GM23338 (cell line): ENCODE results near the gene SIVA1. TPM values are rescaled to one million over a fixed set of nuclear protein-coding genes. Genes with fewer than 3 reads are reported as not detected.

Experiments
- ATAC-seq: fragments of 200-7000 bp; cut with Tn5 transposase; 3 replicates; pipeline ENCODE4 v1.9.1; 2020
- DNase-seq: peaks from one replicate; pipeline ENCODE4 v3.0.0-alpha.2; 2015; ENCODE audit warnings: low spot score
- H2AFZ ChIP-seq: fragments of 200-600 bp; sonication (generic); 2 replicates; pipeline ENCODE4 v1.8.0; 2016; ENCODE audit warnings: antibody characterized with exemption, mild to moderate bottlenecking, moderate library complexity
- H3F3A ChIP-seq: fragments of 200-600 bp; sonication (generic); replicated peaks from 2 replicates; pipeline ENCODE4 v1.8.0; 2017; ENCODE audit warnings: antibody characterized with exemption, mixed run types, low read depth
- H3K27ac ChIP-seq: fragments of 200-600 bp; sonication (generic); 2 replicates; pipeline ENCODE4 v1.6.1; 2016; ENCODE audit warnings: low read depth
- H3K27me3 ChIP-seq: fragments of 200-600 bp; sonication (generic); 2 replicates; pipeline ENCODE4 v1.8.0; 2016; ENCODE audit warnings: mild to moderate bottlenecking, mixed run types, moderate library complexity; ENCODE audit not compliant: insufficient read depth
- H3K36me3 ChIP-seq: fragments of 200-600 bp; sonication (generic); 2 replicates; pipeline ENCODE4 v1.8.0; 2016; ENCODE audit warnings: mild to moderate bottlenecking; ENCODE audit not compliant: insufficient read depth
- H3K4me1 ChIP-seq: fragments of 200-600 bp; sonication (generic); 2 replicates; pipeline ENCODE4 v1.8.0; 2016; ENCODE audit warnings: mild to moderate bottlenecking, moderate library complexity; ENCODE audit not compliant: insufficient read depth
- H3K4me2 ChIP-seq: fragments of 200-600 bp; sonication (generic); 2 replicates; pipeline ENCODE4 v1.7.1; 2017; ENCODE audit warnings: mixed run types
- H3K4me3 ChIP-seq: fragments of 200-600 bp; sonication (generic); 2 replicates; pipeline ENCODE4 v1.6.1; 2016; ENCODE audit warnings: mixed run types
- H3K79me2 ChIP-seq: fragments of 200-600 bp; sonication (generic); replicated peaks from 2 replicates; pipeline ENCODE4 v1.8.0; 2017; ENCODE audit warnings: mild to moderate bottlenecking; ENCODE audit not compliant: insufficient read depth
- H3K9me2 ChIP-seq: fragments of 200-600 bp; sonication (generic); 2 replicates; pipeline ENCODE4 v1.8.0; 2017; ENCODE audit not compliant: insufficient read depth
- H4K20me1 ChIP-seq: fragments of 200-600 bp; sonication (generic); replicated peaks from 2 replicates; pipeline ENCODE4 v1.8.0; 2017; ENCODE audit warnings: mild to moderate bottlenecking; ENCODE audit not compliant: insufficient read depth
- H3K27ac Mint-ChIP-seq: 2 replicates; pipeline ENCODE4 v1.8.0; 2020; ENCODE audit warnings: inconsistent platforms, mild to moderate bottlenecking, moderate library complexity, mixed read lengths
- H3K27me3 Mint-ChIP-seq: 3 replicates; pipeline ENCODE4 v1.8.0; 2022; ENCODE audit warnings: low read depth, mild to moderate bottlenecking, moderate library complexity, mixed read lengths, inconsistent platforms; ENCODE audit not compliant: insufficient read depth, poor library complexity
- H3K36me3 Mint-ChIP-seq: 3 replicates; pipeline ENCODE4 v1.8.0; 2021; ENCODE audit warnings: low read depth, mild to moderate bottlenecking, inconsistent platforms, moderate library complexity, mixed read lengths
- H3K4me1 Mint-ChIP-seq: 3 replicates; pipeline ENCODE4 v1.8.0; 2020; ENCODE audit warnings: mild to moderate bottlenecking, inconsistent platforms, mixed read lengths
- H3K4me3 Mint-ChIP-seq: 3 replicates; pipeline ENCODE4 v1.8.0; 2021; ENCODE audit warnings: moderate library complexity, mild to moderate bottlenecking, inconsistent platforms, mixed read lengths
- H3K9me3 Mint-ChIP-seq: 3 replicates; pipeline ENCODE4 v1.8.0; 2020; ENCODE audit warnings: moderate library complexity, mild to moderate bottlenecking, inconsistent platforms, mixed read lengths
- CREB1 ChIP-seq: fragments of 250-450 bp; sonication (Bioruptor Pico); IDR thresholded peaks from 2 replicates; pipeline ENCODE4 v1.5.0; 2020; ENCODE audit warnings: low read depth, mild to moderate bottlenecking, moderate library complexity
- EZH2 ChIP-seq: fragments of 200-600 bp; sonication (generic); IDR thresholded peaks from one replicate; pipeline ENCODE4 v1.8.0; 2017; ENCODE audit warnings: antibody characterized with exemption, mild to moderate bottlenecking, low read depth; ENCODE audit not compliant: unreplicated experiment
- EZH2phosphoT487 ChIP-seq: fragments of 200-600 bp; sonication (generic); IDR thresholded peaks from one replicate; pipeline ENCODE4 v1.8.1; 2018; ENCODE audit warnings: antibody characterized with exemption; ENCODE audit not compliant: unreplicated experiment
- STAT1 ChIP-seq: IDR thresholded peaks from one replicate; pipeline ENCODE4 v1.6.1; 2016; ENCODE audit warnings: antibody characterized with exemption; ENCODE audit not compliant: unreplicated experiment
- polyA plus RNA-seq: library from polyadenylated mRNA; unstranded; fragments of >200 nt; fragmentation: Nextera tagmentation; extraction: Ambion mirVana; gene quantifications from 2 replicates; pipeline ENCODE4 v1.2.1, GENCODE V29; 2016
- total RNA-seq: library from RNA; depleted of rRNA; stranded (reverse); fragments of >200 nt; shearing (Covaris generic); gene quantifications from 2 replicates; pipeline ENCODE4 v1.2.3, GENCODE V29; 2014
- TF ChIP-seq, protein P1 (sequence below), 2 experiments: fragments of 200-600 bp in 1 of 2; sonication (generic) in 1 of 2; conservative IDR thresholded peaks; 2 replicates each; pipeline versions ENCODE4 v1.5.1 to v1.6.1; 2016 to 2017; ENCODE audit warnings: antibody characterized with exemption in 2 of 2, low read depth in 2 of 2, mild to moderate bottlenecking in 2 of 2, moderate library complexity in 1 of 2
- TF ChIP-seq, protein P2 (sequence below): fragments of 250-450 bp; sonication (Bioruptor Pico); IDR thresholded peaks from 2 replicates; pipeline ENCODE4 v1.5.0; 2020; ENCODE audit warnings: mild to moderate bottlenecking, moderate library complexity

The SIVA1 gene
- total and polyA plus RNA-seq, 2 experiments from 2014 or later = 215 to 392 TPM

DNA sequence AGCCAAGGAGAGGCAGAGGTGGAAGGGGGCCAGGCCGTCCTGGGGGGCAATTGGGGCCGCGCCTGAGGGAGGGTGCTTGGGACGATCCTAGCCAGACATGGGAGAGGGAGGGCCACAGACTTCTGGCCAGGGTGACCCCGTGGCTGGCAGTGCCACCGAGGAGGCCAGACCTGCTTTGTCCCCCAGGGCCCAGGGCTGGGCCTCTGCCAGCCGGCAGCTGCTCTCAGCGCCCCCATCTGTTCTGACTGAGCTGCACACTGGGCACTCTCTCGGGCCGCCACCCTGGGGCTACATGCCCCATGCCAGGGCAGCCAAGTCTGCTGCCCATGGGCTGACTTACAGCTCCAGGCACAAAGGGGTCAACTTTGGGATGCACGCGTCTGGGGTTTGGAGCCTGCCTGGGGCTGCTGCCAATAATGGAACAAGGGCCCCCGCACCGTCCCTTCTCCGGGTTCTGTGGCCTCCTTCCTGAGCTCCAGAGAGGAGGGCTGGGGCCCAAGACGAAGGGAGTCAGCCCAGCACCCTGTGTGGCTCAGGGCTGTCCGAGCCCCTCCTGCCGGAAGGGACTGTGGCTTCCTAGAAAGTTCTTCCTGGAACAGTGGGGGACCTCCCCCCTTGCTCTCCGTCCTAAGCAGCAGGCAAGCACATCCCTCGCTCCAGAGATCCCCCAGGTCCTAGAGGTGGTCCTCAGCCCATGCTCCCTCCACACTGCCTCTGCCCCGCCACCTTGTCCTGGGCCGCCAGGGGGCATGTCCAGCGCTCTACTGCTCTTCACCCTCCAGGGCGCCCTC, 27.8 kb upstream of the SIVA1 start:
- H3K36me3 Mint-ChIP-seq = no peaks in the 10 kb centered on the region; the same call in 2 of the 3 replicates
- no peaks in the 10 kb centered on the region for H3K9me2 ChIP-seq
- peaks cover 10% of the 10 kb centered on the region; the same call in 1 of the 2 replicates for H3K4me1 ChIP-seq
- no peak for TF ChIP-seq EZH2phosphoT487
- TF ChIP-seq, protein P1, sequence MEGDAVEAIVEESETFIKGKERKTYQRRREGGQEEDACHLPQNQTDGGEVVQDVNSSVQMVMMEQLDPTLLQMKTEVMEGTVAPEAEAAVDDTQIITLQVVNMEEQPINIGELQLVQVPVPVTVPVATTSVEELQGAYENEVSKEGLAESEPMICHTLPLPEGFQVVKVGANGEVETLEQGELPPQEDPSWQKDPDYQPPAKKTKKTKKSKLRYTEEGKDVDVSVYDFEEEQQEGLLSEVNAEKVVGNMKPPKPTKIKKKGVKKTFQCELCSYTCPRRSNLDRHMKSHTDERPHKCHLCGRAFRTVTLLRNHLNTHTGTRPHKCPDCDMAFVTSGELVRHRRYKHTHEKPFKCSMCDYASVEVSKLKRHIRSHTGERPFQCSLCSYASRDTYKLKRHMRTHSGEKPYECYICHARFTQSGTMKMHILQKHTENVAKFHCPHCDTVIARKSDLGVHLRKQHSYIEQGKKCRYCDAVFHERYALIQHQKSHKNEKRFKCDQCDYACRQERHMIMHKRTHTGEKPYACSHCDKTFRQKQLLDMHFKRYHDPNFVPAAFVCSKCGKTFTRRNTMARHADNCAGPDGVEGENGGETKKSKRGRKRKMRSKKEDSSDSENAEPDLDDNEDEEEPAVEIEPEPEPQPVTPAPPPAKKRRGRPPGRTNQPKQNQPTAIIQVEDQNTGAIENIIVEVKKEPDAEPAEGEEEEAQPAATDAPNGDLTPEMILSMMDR (conservative IDR thresholded peaks at IDR 0.05; ENCODE audit: low read depth in 2 of 2) = peak; percentile 23 to 54; a peak in 3 of 4 replicates
- peaks cover 14% of the 10 kb centered on the region for H3K27me3 Mint-ChIP-seq
- H2AFZ ChIP-seq = no peak overlapping the region; the same call in 1 of the 2 replicates
- H3K27me3 ChIP-seq = no peaks in the 10 kb centered on the region
- peaks cover 4% of the 10 kb centered on the region; the same call in 2 of the 3 replicates for H3K9me3 Mint-ChIP-seq
- H3K36me3 ChIP-seq = no peaks in the 10 kb centered on the region
- H3F3A ChIP-seq = no peaks in the 10 kb centered on the region; the same call in 1 of the 2 replicates
- DNase-seq = peak; percentile 84
- H3K4me3 Mint-ChIP-seq = peak overlapping the region; percentile 75
- H3K4me3 ChIP-seq = peak overlapping the region; percentile 62
- no peak overlapping the region for H3K27ac Mint-ChIP-seq
- peaks cover 7% of the 10 kb centered on the region; the same call in 2 of the 3 replicates for H3K4me1 Mint-ChIP-seq
- peak overlapping the region; percentile 83 for H3K4me2 ChIP-seq
- H3K27ac ChIP-seq = no peak overlapping the region
- H3K79me2 ChIP-seq = no peaks in the 10 kb centered on the region
- ATAC-seq = peak; percentile 68
- no peaks in the 10 kb centered on the region for H4K20me1 ChIP-seq

DNA sequence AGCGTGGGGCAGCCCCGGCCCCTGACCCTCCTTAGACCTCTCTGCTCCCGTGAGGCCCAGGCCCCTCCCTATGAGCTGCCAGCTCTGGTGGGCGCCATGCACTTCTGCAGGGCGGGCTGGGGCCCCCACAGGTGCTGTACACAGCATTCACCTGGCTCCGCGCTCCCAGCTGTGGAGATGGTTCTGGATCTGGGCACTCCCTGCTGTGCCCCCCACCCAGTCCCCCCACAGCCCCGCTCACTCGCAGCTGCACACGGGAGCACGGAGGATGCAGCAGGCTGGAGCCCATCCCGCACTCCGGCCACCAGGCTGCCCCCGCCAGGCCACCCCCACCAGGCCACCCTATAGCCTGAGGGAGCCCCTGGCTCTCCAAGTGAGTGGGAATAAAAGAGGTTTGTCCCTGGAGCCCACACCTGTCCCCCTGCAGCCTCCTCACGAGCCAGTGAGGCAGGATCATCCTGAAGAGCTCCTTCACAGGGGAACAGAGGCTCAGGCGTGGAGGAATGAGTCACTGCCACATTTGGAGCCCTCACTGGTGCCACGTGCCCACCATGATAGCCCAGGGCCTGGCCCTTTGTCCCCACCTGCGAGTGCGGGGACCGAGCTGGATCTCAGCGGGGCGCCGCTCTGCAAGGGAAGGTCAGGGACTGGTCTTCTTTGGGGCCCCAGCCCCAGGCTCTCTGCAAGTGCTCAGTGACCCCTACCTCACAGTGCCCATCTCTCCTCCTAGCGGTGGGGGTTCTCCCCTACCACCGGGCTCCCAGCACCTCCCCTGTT, 27.0 kb upstream of the SIVA1 start:
- Mint-ChIP-seq H3K4me1 (peaks cover 7% of the 10 kb centered on the region; the same call in 2 of the 3 replicates), H3K9me3 (peaks cover 4% of the 10 kb centered on the region; the same call in 2 of the 3 replicates), H3K27ac (no peak overlapping the region), H3K4me3 (peak overlapping the region; percentile 75; the same call in 2 of the 3 replicates), H3K27me3 (peaks cover 14% of the 10 kb centered on the region), H3K36me3 (no peaks in the 10 kb centered on the region; the same call in 2 of the 3 replicates)
- Histone ChIP-seq H2AFZ (no peak overlapping the region), H3F3A (no peaks in the 10 kb centered on the region; the same call in 1 of the 2 replicates), H4K20me1 (no peaks in the 10 kb centered on the region), H3K36me3 (no peaks in the 10 kb centered on the region), H3K27me3 (no peaks in the 10 kb centered on the region), H3K4me1 (peaks cover 10% of the 10 kb centered on the region; the same call in 1 of the 2 replicates), H3K9me2 (no peaks in the 10 kb centered on the region), H3K27ac (no peak overlapping the region), H3K4me2 (peak overlapping the region; percentile 83), H3K4me3 (no peak overlapping the region), H3K79me2 (no peaks in the 10 kb centered on the region)
- DNase-seq (no peak), ATAC-seq (no peak)
- TF ChIP-seq STAT1 (no peak), EZH2 (no peak), CREB1 (CRISPR knock-in tag) (no peak)
- TF ChIP-seq, protein P2, sequence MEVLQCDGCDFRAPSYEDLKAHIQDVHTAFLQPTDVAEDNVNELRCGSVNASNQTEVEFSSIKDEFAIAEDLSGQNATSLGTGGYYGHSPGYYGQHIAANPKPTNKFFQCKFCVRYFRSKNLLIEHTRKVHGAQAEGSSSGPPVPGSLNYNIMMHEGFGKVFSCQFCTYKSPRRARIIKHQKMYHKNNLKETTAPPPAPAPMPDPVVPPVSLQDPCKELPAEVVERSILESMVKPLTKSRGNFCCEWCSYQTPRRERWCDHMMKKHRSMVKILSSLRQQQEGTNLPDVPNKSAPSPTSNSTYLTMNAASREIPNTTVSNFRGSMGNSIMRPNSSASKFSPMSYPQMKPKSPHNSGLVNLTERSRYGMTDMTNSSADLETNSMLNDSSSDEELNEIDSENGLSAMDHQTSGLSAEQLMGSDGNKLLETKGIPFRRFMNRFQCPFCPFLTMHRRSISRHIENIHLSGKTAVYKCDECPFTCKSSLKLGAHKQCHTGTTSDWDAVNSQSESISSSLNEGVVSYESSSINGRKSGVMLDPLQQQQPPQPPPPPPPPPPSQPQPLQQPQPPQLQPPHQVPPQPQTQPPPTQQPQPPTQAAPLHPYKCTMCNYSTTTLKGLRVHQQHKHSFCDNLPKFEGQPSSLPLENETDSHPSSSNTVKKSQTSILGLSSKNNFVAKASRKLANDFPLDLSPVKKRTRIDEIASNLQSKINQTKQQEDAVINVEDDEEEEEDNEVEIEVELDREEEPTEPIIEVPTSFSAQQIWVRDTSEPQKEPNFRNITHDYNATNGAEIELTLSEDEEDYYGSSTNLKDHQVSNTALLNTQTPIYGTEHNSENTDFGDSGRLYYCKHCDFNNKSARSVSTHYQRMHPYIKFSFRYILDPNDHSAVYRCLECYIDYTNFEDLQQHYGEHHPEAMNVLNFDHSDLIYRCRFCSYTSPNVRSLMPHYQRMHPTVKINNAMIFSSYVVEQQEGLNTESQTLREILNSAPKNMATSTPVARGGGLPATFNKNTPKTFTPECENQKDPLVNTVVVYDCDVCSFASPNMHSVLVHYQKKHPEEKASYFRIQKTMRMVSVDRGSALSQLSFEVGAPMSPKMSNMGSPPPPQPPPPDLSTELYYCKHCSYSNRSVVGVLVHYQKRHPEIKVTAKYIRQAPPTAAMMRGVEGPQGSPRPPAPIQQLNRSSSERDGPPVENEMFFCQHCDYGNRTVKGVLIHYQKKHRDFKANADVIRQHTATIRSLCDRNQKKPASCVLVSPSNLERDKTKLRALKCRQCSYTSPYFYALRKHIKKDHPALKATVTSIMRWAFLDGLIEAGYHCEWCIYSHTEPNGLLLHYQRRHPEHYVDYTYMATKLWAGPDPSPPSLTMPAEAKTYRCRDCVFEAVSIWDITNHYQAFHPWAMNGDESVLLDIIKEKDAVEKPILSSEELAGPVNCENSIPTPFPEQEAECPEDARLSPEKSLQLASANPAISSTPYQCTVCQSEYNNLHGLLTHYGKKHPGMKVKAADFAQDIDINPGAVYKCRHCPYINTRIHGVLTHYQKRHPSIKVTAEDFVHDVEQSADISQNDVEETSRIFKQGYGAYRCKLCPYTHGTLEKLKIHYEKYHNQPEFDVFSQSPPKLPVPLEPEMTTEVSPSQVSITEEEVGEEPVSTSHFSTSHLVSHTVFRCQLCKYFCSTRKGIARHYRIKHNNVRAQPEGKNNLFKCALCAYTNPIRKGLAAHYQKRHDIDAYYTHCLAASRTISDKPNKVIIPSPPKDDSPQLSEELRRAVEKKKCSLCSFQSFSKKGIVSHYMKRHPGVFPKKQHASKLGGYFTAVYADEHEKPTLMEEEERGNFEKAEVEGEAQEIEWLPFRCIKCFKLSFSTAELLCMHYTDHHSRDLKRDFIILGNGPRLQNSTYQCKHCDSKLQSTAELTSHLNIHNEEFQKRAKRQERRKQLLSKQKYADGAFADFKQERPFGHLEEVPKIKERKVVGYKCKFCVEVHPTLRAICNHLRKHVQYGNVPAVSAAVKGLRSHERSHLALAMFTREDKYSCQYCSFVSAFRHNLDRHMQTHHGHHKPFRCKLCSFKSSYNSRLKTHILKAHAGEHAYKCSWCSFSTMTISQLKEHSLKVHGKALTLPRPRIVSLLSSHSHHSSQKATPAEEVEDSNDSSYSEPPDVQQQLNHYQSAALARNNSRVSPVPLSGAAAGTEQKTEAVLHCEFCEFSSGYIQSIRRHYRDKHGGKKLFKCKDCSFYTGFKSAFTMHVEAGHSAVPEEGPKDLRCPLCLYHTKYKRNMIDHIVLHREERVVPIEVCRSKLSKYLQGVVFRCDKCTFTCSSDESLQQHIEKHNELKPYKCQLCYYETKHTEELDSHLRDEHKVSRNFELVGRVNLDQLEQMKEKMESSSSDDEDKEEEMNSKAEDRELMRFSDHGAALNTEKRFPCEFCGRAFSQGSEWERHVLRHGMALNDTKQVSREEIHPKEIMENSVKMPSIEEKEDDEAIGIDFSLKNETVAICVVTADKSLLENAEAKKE (CRISPR knock-in tag) = no peak
